HepG2 (cell line): ENCODE data around the gene MPG. TPM values are rescaled to one million over a fixed set of nuclear protein-coding genes. Genes with fewer than 3 reads are reported as not detected.

Experiments used
- BCL3 ChIP-seq: sonication (generic); formaldehyde crosslinking; IDR thresholded peaks from 2 replicates; pipeline ENCODE4 v1.5.1; 2020; ENCODE audit warnings: mild to moderate bottlenecking, missing genetic modification reagents, moderate library complexity
- FOXJ3 ChIP-seq: sonication (generic); formaldehyde crosslinking; IDR thresholded peaks from 2 replicates; pipeline ENCODE4 v1.4.0; 2020; ENCODE audit warnings: missing genetic modification reagents, mild to moderate bottlenecking, borderline replicate concordance
- GPN1 ChIP-seq: sonication (generic); formaldehyde crosslinking; IDR thresholded peaks from 2 replicates; pipeline ENCODE4 v1.5.1; 2020; ENCODE audit warnings: missing genetic modification reagents, borderline replicate concordance
- HOMEZ ChIP-seq: IDR thresholded peaks from 2 replicates; pipeline ENCODE4 v1.6.1; 2016; ENCODE audit warnings: low read depth
- IRF1 ChIP-seq: sonication (generic); formaldehyde crosslinking; IDR thresholded peaks from 2 replicates; pipeline ENCODE4 v1.4.0; 2020; ENCODE audit warnings: low read depth, mild to moderate bottlenecking, missing genetic modification reagents
- KDM5A ChIP-seq: fragments of 200-600 bp; sonication (generic); IDR thresholded peaks from 2 replicates; pipeline ENCODE4 v1.7.0; 2018; ENCODE audit warnings: antibody characterized with exemption, mild to moderate bottlenecking, low read length, borderline replicate concordance
- KLF16 ChIP-seq, 2 experiments: sonication (generic) in 1 of 2; formaldehyde crosslinking in 1 of 2; IDR thresholded peaks; 2 replicates each; pipeline versions ENCODE4 v1.6.1 to v1.8.0; 2016 to 2023; ENCODE audit warnings: missing genetic modification reagents in 2 of 2, missing compliant biosample characterization in 1 of 2
- LRRFIP1 ChIP-seq: sonication (generic); formaldehyde crosslinking; conservative IDR thresholded peaks from 2 replicates; pipeline ENCODE4 v1.4.0; 2020; ENCODE audit warnings: missing genetic modification reagents
- NCOA5 ChIP-seq: sonication (generic); formaldehyde crosslinking; IDR thresholded peaks from 2 replicates; pipeline ENCODE4 v1.4.0; 2020; ENCODE audit warnings: missing genetic modification reagents
- NFE2L1 ChIP-seq: sonication (generic); formaldehyde crosslinking; IDR thresholded peaks from 2 replicates; pipeline ENCODE4 v1.4.0; 2020; ENCODE audit warnings: missing genetic modification reagents, mild to moderate bottlenecking, borderline replicate concordance
- NFE2L2 ChIP-seq: fragments of 150-350 bp; IDR thresholded peaks from 2 replicates; pipeline ENCODE4 v1.6.1; 2014; ENCODE audit warnings: low read length
- PBX3 ChIP-seq: sonication (generic); formaldehyde crosslinking; IDR thresholded peaks from 2 replicates; pipeline ENCODE4 v1.8.1; 2023; ENCODE audit warnings: missing genetic modification reagents, inconsistent platforms, borderline replicate concordance
- POLR2AphosphoS5 ChIP-seq: IDR thresholded peaks from 2 replicates; pipeline ENCODE4 v1.6.1; 2012; ENCODE audit warnings: low read depth, low read length
- SNRNP70 ChIP-seq: fragments of 200-400 bp; formaldehyde crosslinking; IDR thresholded peaks from 2 replicates; pipeline ENCODE4 v1.6.1; 2017; ENCODE audit warnings: mild to moderate bottlenecking, low read depth, low read length, moderate library complexity
- TOE1 ChIP-seq: sonication (generic); formaldehyde crosslinking; IDR thresholded peaks from 2 replicates; pipeline ENCODE4 v1.4.0; 2020; ENCODE audit warnings: mild to moderate bottlenecking, missing genetic modification reagents
- ZGPAT ChIP-seq: IDR thresholded peaks from 2 replicates; pipeline ENCODE4 v1.6.1; 2016; ENCODE audit warnings: mild to moderate bottlenecking
- ZNF138 ChIP-seq: sonication (generic); formaldehyde crosslinking; IDR thresholded peaks from 2 replicates; pipeline ENCODE4 v1.5.0; 2020; ENCODE audit warnings: mild to moderate bottlenecking, low read depth, missing genetic modification reagents
- ZNF296 ChIP-seq: sonication (generic); formaldehyde crosslinking; conservative IDR thresholded peaks from 2 replicates; pipeline ENCODE4 v1.5.0; 2020; ENCODE audit warnings: mild to moderate bottlenecking, missing genetic modification reagents
- ZNF530 ChIP-seq: sonication (generic); formaldehyde crosslinking; IDR thresholded peaks from 2 replicates; pipeline ENCODE4 v1.5.0; 2020; ENCODE audit warnings: low read depth, mild to moderate bottlenecking, missing genetic modification reagents
- polyA plus RNA-seq, 8 experiments: library from polyadenylated mRNA; depleted of rRNA in 3 of 8; stranded (reverse) in 7 of 8; unstranded in 1 of 8; fragments of >200 nt; fragmentation: Illumina TruSeq in 4 of 8; extraction: Trizol in 4 of 8; gene quantifications; 2 replicates each; pipeline versions ENCODE4 v1.2.1 to v1.2.3, GENCODE V29; 2011 to 2016; ENCODE audit warnings: low read depth in 4 of 8, missing spikeins in 1 of 8, mixed read lengths in 1 of 8; ENCODE audit not compliant: insufficient read depth in 1 of 8
- total RNA-seq, 5 experiments: library from RNA; depleted of rRNA; stranded (reverse); fragments of >200 nt; fragmentation: Illumina TruSeq; extraction: Trizol; gene quantifications; 2 replicates each; pipeline ENCODE4 v1.2.3, GENCODE V29; 2016; ENCODE audit warnings: low read depth in 1 of 5

The MPG gene
- total and polyA plus RNA-seq, 2 of the 13 experiments (the other 11 are each of a cell fraction or from before 2014, with no cell fraction given): 59.1 to 62.5 TPM

- TF ChIP-seq KLF16 (CRISPR knock-in tag; IDR thresholded peaks at IDR 0.05) (peak; percentile 16 to 70; a peak in 1 of 4 replicates), GPN1 (no peak), ZNF138 (no peak), FOXJ3 (CRISPR knock-in tag) (no peak), SNRNP70 (no peak), ZNF530 (CRISPR knock-in tag) (no peak), NCOA5 (no peak), IRF1 (CRISPR knock-in tag) (no peak), PBX3 (CRISPR knock-in tag) (no peak), ZNF296 (0 out of 2 replicates have a peak, but pooled peaks have one; percentile 19), BCL3 (CRISPR knock-in tag) (no peak), ZGPAT (CRISPR knock-in tag) (peak; percentile 72), LRRFIP1 (CRISPR knock-in tag) (no peak), HOMEZ (CRISPR knock-in tag) (no peak), NFE2L2 (no peak), POLR2AphosphoS5 (peak; percentile 60), TOE1 (CRISPR knock-in tag) (no peak), KDM5A (no peak), NFE2L1 (CRISPR knock-in tag) (no peak)
These were observed at the start of gene MPG (continued) for GRCh38 chr16:77807-78443.
